ENCODE results near the gene GPATCH2.

The GPATCH2 gene

DNA sequence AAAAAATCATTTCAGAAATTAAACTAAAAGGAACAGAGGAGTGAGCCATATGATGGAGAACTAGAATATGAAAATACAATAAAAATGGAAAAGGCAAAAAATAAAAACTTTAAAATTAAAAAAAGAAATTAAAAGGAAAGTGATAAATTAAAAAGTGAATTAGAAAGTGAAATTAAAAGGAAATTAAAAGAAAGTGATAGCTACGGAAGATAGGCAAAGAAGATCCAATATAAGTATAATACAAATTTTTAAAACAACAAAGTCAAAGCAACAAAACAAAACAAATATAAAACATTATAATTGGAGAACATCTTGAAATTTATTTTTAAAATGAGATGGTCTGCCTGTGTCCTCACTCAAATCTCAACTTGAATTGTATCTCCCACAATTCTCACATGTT lies 165.8 kb downstream of the GPATCH2 start:
- Histone ChIP-seq H3K27me3 (ENCODE audit: low read depth, low read length) (no peaks in the 10 kb centered on the region), H2AFZ (ENCODE audit: low read depth, low read length) (no peak overlapping the region), H3K9ac (ENCODE audit: low read length) (no peak overlapping the region), H3K4me1 (ENCODE audit: low read length) (no peaks in the 10 kb centered on the region), H3K4me3 (ENCODE audit: low read length) (no peak overlapping the region), H3K27ac (ENCODE audit: low read length) (no peak overlapping the region), H3K4me2 (ENCODE audit: low read length) (no peak overlapping the region), H3K36me3 (replicated peaks; ENCODE audit: low read depth, low read length) (peaks cover 4% of the 10 kb centered on the region), H3K79me2 (ENCODE audit: low read length) (no peaks in the 10 kb centered on the region), H4K20me1 (ENCODE audit: insufficient read depth, low read length) (no peaks in the 10 kb centered on the region), H3K9me3 (ENCODE audit: insufficient read depth, low read length) (0 out of 2 replicates have a peak, but pooled peaks cover 5% of the 10 kb centered on the region)
- no peak for TF ChIP-seq EZH2phosphoT487 (IDR thresholded peaks at IDR 0.05; ENCODE audit: low read depth)
- TF ChIP-seq, protein P1, sequence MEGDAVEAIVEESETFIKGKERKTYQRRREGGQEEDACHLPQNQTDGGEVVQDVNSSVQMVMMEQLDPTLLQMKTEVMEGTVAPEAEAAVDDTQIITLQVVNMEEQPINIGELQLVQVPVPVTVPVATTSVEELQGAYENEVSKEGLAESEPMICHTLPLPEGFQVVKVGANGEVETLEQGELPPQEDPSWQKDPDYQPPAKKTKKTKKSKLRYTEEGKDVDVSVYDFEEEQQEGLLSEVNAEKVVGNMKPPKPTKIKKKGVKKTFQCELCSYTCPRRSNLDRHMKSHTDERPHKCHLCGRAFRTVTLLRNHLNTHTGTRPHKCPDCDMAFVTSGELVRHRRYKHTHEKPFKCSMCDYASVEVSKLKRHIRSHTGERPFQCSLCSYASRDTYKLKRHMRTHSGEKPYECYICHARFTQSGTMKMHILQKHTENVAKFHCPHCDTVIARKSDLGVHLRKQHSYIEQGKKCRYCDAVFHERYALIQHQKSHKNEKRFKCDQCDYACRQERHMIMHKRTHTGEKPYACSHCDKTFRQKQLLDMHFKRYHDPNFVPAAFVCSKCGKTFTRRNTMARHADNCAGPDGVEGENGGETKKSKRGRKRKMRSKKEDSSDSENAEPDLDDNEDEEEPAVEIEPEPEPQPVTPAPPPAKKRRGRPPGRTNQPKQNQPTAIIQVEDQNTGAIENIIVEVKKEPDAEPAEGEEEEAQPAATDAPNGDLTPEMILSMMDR (IDR thresholded peaks at IDR 0.05; ENCODE audit: low read depth, low read length) = no peak

DNA sequence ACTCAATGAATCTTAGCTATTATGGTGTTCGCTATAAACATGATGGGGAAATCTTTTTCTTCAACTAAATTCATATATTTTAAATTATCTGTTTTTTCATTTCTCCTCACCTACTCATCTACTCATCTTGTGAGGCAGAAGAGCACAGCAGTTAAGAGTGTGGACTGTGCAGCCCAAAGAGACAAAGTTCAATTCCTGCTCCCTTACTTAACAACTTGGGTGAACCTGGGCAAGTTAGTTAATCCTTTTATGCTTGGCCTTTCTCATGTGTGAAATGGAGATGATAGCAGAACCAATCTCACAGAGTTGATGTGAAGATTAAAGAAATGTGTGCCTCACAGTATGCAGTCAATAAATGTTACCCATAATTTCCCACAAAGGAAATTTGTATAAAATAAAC lies 168.2 kb downstream of the GPATCH2 start:
- Histone ChIP-seq H3K4me1 (ENCODE audit: low read length) (no peaks in the 10 kb centered on the region), H3K36me3 (replicated peaks; ENCODE audit: low read depth, low read length) (peaks cover 4% of the 10 kb centered on the region), H3K27ac (ENCODE audit: low read length) (no peak overlapping the region), H4K20me1 (ENCODE audit: insufficient read depth, low read length) (no peaks in the 10 kb centered on the region), H3K27me3 (ENCODE audit: low read depth, low read length) (no peaks in the 10 kb centered on the region), H3K4me2 (ENCODE audit: low read length) (no peak overlapping the region), H2AFZ (ENCODE audit: low read depth, low read length) (no peak overlapping the region), H3K9ac (ENCODE audit: low read length) (no peak overlapping the region), H3K4me3 (ENCODE audit: low read length) (no peak overlapping the region), H3K79me2 (ENCODE audit: low read length) (no peaks in the 10 kb centered on the region), H3K9me3 (ENCODE audit: insufficient read depth, low read length) (0 out of 2 replicates have a peak, but pooled peaks cover 5% of the 10 kb centered on the region)
- TF ChIP-seq, protein P1 (IDR thresholded peaks at IDR 0.05; ENCODE audit: low read depth, low read length) = no peak
- TF ChIP-seq EZH2phosphoT487 (IDR thresholded peaks at IDR 0.05; ENCODE audit: low read depth) = no peak

DNA sequence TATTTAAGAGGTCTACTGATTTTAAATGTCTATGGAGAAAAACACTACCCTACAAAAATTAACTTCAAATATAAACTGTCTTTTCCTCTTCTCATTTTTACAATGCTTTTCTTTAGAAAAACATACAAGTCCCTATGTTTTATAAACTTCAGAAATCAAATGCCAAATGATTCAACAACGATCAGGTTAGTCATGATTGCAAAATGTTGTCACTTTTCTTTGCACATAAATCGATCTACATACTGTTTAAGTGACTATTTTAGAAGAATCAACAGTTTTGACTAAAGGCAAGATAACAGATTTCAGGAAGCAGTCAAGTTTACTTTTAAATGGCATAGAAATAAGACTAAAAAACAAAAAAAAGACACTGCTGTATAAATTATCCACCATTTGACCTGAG lies 168.7 kb downstream of the GPATCH2 start:
- no peak overlapping the region for H3K4me2 ChIP-seq (ENCODE audit: low read length)
- TF ChIP-seq, protein P1 (IDR thresholded peaks at IDR 0.05; ENCODE audit: low read depth, low read length) = no peak
- no peak for TF ChIP-seq EZH2phosphoT487 (IDR thresholded peaks at IDR 0.05; ENCODE audit: low read depth)
- H3K4me3 ChIP-seq (ENCODE audit: low read length) = no peak overlapping the region
- H3K79me2 ChIP-seq (ENCODE audit: low read length) = no peaks in the 10 kb centered on the region
- no peak overlapping the region for H3K9ac ChIP-seq (ENCODE audit: low read length)
- peaks cover 4% of the 10 kb centered on the region for H3K36me3 ChIP-seq (replicated peaks; ENCODE audit: low read depth, low read length)
- no peaks in the 10 kb centered on the region for H3K4me1 ChIP-seq (ENCODE audit: low read length)
- no peaks in the 10 kb centered on the region for H3K27me3 ChIP-seq (ENCODE audit: low read depth, low read length)
- no peak overlapping the region for H2AFZ ChIP-seq (ENCODE audit: low read depth, low read length)
- 0 out of 2 replicates have a peak, but pooled peaks cover 5% of the 10 kb centered on the region for H3K9me3 ChIP-seq (ENCODE audit: insufficient read depth, low read length)
- H4K20me1 ChIP-seq (ENCODE audit: insufficient read depth, low read length) = no peaks in the 10 kb centered on the region
- H3K27ac ChIP-seq (ENCODE audit: low read length) = no peak overlapping the region

DNA sequence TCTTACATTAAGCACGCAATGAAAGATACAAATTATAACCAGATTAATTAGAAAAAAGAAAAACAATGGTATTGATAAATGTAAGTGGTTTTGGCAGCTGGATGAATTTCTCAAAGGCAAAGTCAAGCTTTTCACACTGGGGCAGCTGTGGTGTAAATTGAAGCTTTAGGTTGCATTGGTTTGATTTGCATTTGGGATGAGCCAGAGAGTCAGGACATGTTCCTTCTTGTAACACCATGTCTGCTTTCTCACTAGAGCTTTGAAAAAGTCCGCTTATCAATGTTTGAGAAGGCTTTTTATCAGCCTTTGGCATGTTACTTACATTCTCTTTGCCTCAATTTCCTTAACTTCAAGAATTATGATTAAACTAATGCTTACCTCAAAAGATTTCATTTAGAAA lies 173.9 kb downstream of the GPATCH2 start:
- Histone ChIP-seq H3K4me2 (ENCODE audit: low read length) (no peak overlapping the region), H2AFZ (ENCODE audit: low read depth, low read length) (no peak overlapping the region), H3K27me3 (ENCODE audit: low read depth, low read length) (no peaks in the 10 kb centered on the region), H3K9me3 (ENCODE audit: insufficient read depth, low read length) (no peaks in the 10 kb centered on the region), H3K9ac (ENCODE audit: low read length) (no peak overlapping the region), H3K36me3 (replicated peaks; ENCODE audit: low read depth, low read length) (no peaks in the 10 kb centered on the region), H3K4me1 (ENCODE audit: low read length) (no peaks in the 10 kb centered on the region), H4K20me1 (ENCODE audit: insufficient read depth, low read length) (no peaks in the 10 kb centered on the region), H3K27ac (ENCODE audit: low read length) (no peak overlapping the region), H3K79me2 (ENCODE audit: low read length) (no peaks in the 10 kb centered on the region), H3K4me3 (ENCODE audit: low read length) (no peak overlapping the region)
- TF ChIP-seq, protein P1 (IDR thresholded peaks at IDR 0.05; ENCODE audit: low read depth, low read length) = no peak
- TF ChIP-seq EZH2phosphoT487 (IDR thresholded peaks at IDR 0.05; ENCODE audit: low read depth) = no peak

All from OCI-LY3 (cell line).